GM18907 (cell line): Measurements from ENCODE around the gene VNN1.
A peak's percentile ranks its signal among the peaks of the same experiment; 100 is the strongest.

Source experiments
- ATAC-seq: cut with Tn5 transposase; IDR thresholded peaks from one replicate; pipeline ENCODE4 v1.9.1; 2021; ENCODE audit warnings: mild to moderate bottlenecking, moderate library complexity; ENCODE audit not compliant: unreplicated experiment

VNN1 gene, protein sequence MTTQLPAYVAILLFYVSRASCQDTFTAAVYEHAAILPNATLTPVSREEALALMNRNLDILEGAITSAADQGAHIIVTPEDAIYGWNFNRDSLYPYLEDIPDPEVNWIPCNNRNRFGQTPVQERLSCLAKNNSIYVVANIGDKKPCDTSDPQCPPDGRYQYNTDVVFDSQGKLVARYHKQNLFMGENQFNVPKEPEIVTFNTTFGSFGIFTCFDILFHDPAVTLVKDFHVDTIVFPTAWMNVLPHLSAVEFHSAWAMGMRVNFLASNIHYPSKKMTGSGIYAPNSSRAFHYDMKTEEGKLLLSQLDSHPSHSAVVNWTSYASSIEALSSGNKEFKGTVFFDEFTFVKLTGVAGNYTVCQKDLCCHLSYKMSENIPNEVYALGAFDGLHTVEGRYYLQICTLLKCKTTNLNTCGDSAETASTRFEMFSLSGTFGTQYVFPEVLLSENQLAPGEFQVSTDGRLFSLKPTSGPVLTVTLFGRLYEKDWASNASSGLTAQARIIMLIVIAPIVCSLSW

GRCh38 chr6:132713352-132714134 lies at the start of gene VNN1:
VNN1 (minus strand) TSS chr6:132714055; CDS start chr6:132714035, 20 bp downstream.
- ATAC-seq, result peak; percentile 78

DNA sequence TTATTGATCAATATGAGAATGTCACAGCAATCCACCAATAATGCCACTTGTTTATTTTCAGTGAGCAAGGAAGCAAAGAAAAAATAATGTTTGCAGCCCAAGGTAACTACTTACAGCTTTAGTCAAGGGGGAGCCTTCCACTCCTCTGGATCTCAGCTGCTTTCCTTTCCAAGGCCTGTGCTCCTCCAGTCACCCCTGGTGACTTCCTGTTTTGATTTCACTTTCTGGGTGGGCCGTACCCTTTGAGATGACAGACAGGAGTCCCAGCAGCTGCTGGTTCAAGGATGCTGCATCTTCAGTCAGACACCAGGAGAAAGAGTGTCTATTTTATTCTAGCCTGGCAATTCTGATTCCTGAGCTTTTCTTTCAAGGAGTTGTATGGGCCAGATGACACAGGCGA lies 49.4 kb upstream of the VNN1 start:
- peak; percentile 90 for ATAC-seq

DNA sequence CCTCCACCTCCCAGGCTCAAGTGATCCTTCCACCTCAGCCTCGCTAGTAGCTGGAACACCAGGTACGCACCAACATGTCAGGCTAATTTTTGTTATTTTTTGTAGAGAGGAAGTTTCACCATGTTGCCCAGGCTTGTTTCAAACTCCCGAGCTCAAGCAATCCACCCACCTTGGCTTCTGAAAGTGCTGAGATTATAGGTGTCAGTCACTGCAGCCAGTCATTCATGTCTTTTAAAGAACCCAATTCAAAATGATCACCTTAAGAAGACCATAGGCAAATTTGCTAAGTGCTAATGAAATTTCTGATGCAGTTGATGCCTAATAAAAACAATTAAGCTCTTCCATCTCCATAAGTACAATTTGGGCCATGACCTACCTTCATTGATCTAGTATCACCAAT lies 46.4 kb upstream of the VNN1 start:
- ATAC-seq, result no peak

DNA sequence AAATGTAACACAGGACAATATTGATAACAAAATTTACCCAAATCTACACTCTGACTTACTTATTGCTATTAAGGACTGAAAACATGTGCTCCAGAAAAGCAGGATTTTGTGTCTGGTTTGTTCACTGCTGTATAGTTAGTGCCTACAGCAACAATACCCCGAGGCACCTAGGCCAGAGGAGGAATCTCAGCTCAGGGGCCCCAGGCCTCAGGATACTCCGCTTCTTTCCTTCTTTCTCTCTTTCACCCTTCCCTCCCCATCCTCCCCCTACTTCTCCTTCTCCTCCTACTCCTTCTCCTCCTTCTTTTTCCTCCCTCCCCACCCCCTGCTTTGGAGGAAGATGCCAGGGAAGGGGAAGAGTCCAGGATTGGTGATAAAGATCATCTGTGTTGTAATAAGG lies 44.8 kb upstream of the VNN1 start:
- no peak for ATAC-seq

- no peak for ATAC-seq
These were observed 38.4 kb upstream of the VNN1 start for GRCh38 chr6:132752255-132752654.

- no peak for ATAC-seq
These were observed 38.0 kb upstream of the VNN1 start for GRCh38 chr6:132751828-132752227.

DNA sequence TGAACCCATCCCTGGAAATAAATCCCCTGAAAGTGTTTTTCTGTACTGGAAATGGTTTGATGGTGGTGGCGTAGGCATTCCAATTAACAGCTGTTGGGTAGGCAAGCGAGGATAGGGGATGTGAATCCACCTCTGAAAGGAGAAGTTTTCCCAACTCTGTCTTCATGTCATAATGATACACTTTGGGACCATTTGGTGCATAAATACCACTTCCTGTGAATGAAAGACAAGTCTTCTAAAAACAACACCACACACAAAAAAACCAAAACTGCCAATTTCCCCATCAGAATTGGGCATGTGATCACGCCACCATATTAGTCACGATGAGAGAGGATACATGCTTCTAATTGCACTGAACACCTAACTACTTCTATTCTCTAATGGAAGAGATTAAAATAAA lies 37.5 kb upstream of the VNN1 start:
- ATAC-seq, result peak; percentile 56

- ATAC-seq, result peak; percentile 84
These were observed 36.8 kb upstream of the VNN1 start for GRCh38 chr6:132750455-132751248.

DNA sequence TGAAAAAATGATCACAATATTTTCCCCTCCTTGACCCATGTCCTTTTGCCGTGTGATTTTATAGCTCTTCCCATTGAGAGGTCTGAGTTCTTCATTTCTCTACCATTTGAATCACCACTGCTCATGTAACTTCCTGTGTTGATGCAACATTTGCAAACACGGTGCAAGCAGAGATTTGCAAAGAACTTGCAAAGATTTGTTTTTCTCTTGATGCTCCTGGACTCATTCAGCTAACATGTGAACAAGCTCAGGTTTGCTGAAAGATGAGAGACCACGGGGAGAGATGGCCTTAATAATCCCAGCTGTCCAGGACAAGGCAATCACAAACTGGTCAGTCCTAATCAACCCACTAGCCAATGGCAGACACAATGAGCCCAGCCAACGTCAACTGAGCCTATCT lies 35.3 kb upstream of the VNN1 start:
- no peak for ATAC-seq

- no peak for ATAC-seq
These were observed 34.6 kb upstream of the VNN1 start for GRCh38 chr6:132748446-132748845.

- ATAC-seq, result no peak
These were observed 32.2 kb upstream of the VNN1 start for GRCh38 chr6:132746048-132746447.

DNA sequence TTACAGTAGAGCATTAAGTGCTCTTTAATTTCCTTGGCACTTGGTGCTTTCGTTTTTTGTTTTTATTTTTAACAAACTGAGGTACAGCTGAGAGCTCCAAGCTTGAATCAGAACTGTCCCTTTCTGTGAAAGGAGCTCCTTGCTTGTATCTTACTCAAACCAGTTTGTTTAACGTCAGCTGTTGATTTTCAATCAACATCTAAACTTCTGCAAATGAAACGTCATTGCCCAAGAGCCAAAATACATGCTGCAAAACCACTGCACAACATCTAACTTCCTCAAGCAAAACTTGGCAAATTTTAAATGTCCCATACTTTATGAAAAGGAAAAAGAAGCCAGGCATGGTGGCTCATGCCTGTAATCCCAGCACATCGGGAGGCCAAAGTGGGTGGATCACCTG lies 28.6 kb upstream of the VNN1 start:
- ATAC-seq, result no peak

DNA sequence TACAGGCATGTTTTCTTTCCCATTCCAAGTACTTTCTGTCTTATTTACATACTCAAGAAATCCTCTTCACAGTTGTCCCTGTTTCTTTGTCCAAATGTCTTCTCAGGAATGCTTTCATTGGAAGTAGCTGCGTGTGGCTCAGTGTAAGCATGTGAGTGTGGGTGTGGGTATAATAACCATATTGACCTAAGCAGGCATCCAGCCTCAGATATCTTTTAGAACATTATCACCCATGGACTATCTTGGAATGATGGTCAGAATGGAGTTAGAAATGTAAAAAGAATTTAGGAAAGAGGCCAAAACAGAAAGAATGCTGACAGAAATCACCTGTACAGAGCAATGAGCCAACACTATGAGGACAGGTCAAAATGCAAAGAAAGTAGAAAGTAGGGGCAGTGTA lies 27.4 kb upstream of the VNN1 start:
- ATAC-seq, result no peak

DNA sequence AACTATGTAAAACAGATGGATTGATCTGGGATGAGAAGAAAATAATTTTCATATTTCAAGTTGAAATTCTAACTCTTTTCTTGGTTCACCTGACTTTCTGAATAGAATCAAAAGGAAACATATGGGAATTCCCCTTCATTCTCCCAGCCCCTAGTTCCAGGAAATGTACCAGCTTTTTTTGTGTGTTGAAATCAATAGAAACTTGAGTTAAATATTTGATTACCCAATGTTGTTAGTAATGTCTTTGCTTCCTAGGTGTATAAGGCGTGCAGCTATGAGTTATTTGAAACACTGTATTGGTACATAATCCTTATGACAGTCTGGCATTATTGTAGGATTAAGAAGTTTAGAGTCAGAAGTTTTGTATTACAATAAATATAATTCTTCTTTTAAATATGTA lies 22.4 kb upstream of the VNN1 start:
- ATAC-seq, result no peak

- no peak for ATAC-seq
These were observed 20.9 kb upstream of the VNN1 start for GRCh38 chr6:132734694-132735236.

GRCh38 chr6:132733814-132734213 lies 20.0 kb upstream of the VNN1 start:
- no peak for ATAC-seq

- no peak for ATAC-seq
These were observed 19.4 kb upstream of the VNN1 start for GRCh38 chr6:132733283-132733682.

DNA sequence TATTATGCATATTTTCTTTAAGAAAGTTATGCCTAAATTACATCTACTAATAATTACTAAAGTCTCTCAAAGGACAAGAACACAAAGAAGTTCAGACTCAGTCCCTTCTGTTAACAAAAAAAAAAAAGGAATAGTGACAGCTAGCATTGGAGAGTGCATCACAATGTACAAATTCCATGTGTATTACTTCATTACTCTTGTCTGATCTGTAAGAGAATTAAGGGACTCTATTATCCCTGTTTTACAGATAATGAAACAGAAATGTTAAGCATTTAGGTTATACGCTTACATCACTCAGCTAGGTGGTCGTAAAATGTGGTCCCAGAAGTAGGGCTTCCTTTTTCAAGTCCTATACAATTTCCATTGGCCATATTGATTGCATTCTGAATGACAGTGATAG lies 17.2 kb upstream of the VNN1 start:
- no peak for ATAC-seq

DNA sequence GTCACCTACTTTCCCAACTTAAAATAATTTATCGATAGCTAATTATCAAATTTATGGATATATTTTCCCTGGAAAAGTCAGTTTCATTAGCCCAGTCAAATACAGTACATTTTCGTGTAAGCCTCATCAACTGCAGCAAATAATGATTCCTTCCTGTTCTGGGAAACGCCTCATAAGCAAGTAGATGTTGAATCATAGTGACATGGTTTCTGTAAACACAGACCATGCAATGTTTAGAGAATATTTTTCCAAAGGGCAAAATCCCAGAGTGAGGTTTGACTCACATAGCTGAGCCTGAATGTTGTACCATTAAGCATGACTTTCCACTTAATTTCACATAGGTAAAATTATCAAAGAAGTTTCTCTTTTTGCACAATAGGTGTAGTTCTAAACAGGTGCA lies 16.7 kb upstream of the VNN1 start:
- ATAC-seq, result no peak

- no peak for ATAC-seq
These were observed 14.8 kb upstream of the VNN1 start for GRCh38 chr6:132728616-132729015.

DNA sequence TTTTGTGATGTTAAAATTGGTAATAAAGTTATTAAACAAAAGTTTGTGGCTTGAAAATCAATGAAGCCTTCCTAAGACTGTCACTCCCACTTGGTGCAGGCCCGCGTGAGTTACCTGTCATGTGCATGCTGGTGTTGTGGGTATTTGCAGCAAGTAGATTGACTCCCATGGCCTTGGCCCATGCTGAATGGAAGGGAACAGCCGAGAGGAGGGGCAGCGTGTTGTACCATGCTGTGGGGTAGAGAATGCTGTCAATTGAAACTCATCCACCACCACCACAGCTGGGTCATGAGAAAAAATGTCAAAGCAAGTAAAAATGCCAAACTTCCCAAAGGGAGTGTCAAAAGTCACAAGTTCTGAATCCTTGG lies 12.7 kb upstream of the VNN1 start:
- peak; percentile 29 for ATAC-seq
